Activated T-helper 1 cell treated with anti-CD3 and anti-CD28 coated beads, Interleukin-12 subunit alpha, Interleukin-12 subunit beta, Interleukin-2, Interleukin-4 antibody, amounts not matched to agents 30 ng/mL and 10 ng/mL and 1 ng/mL, durations not matched to agents 14 hours and 24 hours and 36 hours (primary cell): ENCODE results near the gene SYCE3. TPM values are rescaled to one million over a fixed set of nuclear protein-coding genes. Genes with fewer than 3 reads are reported as not detected.

ENCODE experiments used
- DNase-seq: peaks from one replicate; pipeline ENCODE4 v3.0.0; 2021; ENCODE audit warnings: low spot score
- H3K27ac Mint-ChIP-seq: one replicate; pipeline ENCODE4 v1.8.0; 2021; ENCODE audit warnings: mild to moderate bottlenecking, mixed read lengths
- H3K27me3 Mint-ChIP-seq: one replicate; pipeline ENCODE4 v1.8.0; 2022; ENCODE audit warnings: mild to moderate bottlenecking, moderate library complexity, mixed read lengths; ENCODE audit not compliant: insufficient read depth
- H3K36me3 Mint-ChIP-seq: one replicate; pipeline ENCODE4 v1.8.0; 2021; ENCODE audit warnings: low read depth, mixed read lengths
- H3K4me1 Mint-ChIP-seq: one replicate; pipeline ENCODE4 v1.8.0; 2021; ENCODE audit warnings: low read depth, mixed read lengths
- H3K4me3 Mint-ChIP-seq: one replicate; pipeline ENCODE4 v1.8.0; 2021; ENCODE audit warnings: mild to moderate bottlenecking, moderate library complexity, mixed read lengths
- H3K9me3 Mint-ChIP-seq: one replicate; pipeline ENCODE4 v1.8.0; 2021; ENCODE audit warnings: mixed read lengths
- intact Hi-C: fragments of 100-400 bp; cut with micrococcal nuclease; formaldehyde crosslinking; loops from one replicate; pipeline ENCODE4 v1.15.1; 2024
- total RNA-seq: library from RNA; stranded (reverse); gene quantifications from 2 replicates; pipeline ENCODE4 v1.2.3, GENCODE V29; 2022

SYCE3 gene
- total RNA-seq, 1 donor from 2014 or later, result 0.83 TPM

DNA sequence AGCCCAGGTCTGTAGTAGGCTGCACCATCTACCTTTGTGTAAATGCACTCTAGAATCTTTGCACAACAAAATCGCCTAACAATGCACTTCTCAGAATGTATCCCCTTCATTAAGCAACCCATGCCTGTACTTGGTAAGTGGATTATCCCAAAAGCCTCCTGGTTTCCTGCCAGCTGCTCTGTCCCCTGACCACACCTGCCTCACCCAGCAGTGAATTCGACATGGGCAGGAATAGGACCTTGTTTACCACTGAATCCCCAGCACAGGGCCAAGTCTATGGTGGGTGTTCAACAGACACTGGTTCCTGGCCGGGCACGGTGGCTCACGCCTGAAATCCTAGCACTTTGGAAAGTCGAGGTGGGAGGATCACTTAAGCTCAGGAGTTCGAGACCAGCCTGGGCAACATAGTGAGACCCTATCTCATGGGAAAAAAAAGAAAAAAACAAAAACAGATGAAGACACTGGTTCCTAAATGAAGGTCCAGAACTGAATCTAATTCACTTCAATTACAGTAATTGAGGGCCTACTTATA lies 5.1 kb upstream of the SYCE3 start:
- peaks cover 3% of the 10 kb centered on the region for H3K27me3 Mint-ChIP-seq
- intact Hi-C loops, result no loop called here

GRCh38 chr22:50564289-50564688 lies 1.6 kb upstream of the SYCE3 start:
- Mint-ChIP-seq H3K36me3 (peaks cover 7% of the 10 kb centered on the region), H3K4me3 (no peak overlapping the region), H3K4me1 (peaks cover 20% of the 10 kb centered on the region), H3K27ac (no peak overlapping the region), H3K27me3 (peaks cover 9% of the 10 kb centered on the region), H3K9me3 (no peaks in the 10 kb centered on the region)
- intact Hi-C loops, result no loop called here
- no peak for DNase-seq

More for the DNA sequence above, 5.1 kb upstream of the SYCE3 start:
- H3K27ac Mint-ChIP-seq, result no peak overlapping the region
- H3K9me3 Mint-ChIP-seq, result no peaks in the 10 kb centered on the region
- no peak overlapping the region for H3K4me3 Mint-ChIP-seq
- H3K4me1 Mint-ChIP-seq, result peaks cover 9% of the 10 kb centered on the region
- peaks cover 25% of the 10 kb centered on the region for H3K36me3 Mint-ChIP-seq
- no peak for DNase-seq

- no peak for DNase-seq
- H3K27me3 Mint-ChIP-seq, result peaks cover 9% of the 10 kb centered on the region
- peak overlapping the region; percentile 77 for H3K27ac Mint-ChIP-seq
- no peaks in the 10 kb centered on the region for H3K9me3 Mint-ChIP-seq
- peaks cover 20% of the 10 kb centered on the region for H3K4me1 Mint-ChIP-seq
- H3K4me3 Mint-ChIP-seq, result peak overlapping the region; percentile 88
- H3K36me3 Mint-ChIP-seq, result peaks cover 4% of the 10 kb centered on the region
- intact Hi-C loops, result loop anchor here (1.0 to 2.0 kb wide), 4 partner anchors 19 to 95 kb away; partner anchors contain the start of genes CHKB and NCAPH2
These were observed 868 bp upstream of the SYCE3 start for GRCh38 chr22:50563413-50564160.

- intact Hi-C loops, result loop anchor here (1.0 to 2.0 kb wide), 2 partner anchors 13 to 93 kb away; no protein-coding TSS in a partner anchor
- no peak for DNase-seq
- Mint-ChIP-seq H3K36me3 (no peaks in the 10 kb centered on the region), H3K27ac (peak overlapping the region; percentile 58), H3K9me3 (no peaks in the 10 kb centered on the region), H3K4me1 (peaks cover 20% of the 10 kb centered on the region), H3K27me3 (peaks cover 9% of the 10 kb centered on the region), H3K4me3 (peak overlapping the region; percentile 71)
These were observed 1.0 kb downstream of the SYCE3 start for GRCh38 chr22:50561401-50562358.

GRCh38 chr22:50560034-50560433 lies 2.7 kb downstream of the SYCE3 start:
- DNase-seq, result no peak
- peaks cover 20% of the 10 kb centered on the region for H3K4me1 Mint-ChIP-seq
- H3K9me3 Mint-ChIP-seq, result no peaks in the 10 kb centered on the region
- H3K36me3 Mint-ChIP-seq, result no peaks in the 10 kb centered on the region
- intact Hi-C loops, result no loop called here
- no peak overlapping the region for H3K4me3 Mint-ChIP-seq
- peaks cover 5% of the 10 kb centered on the region for H3K27me3 Mint-ChIP-seq
- H3K27ac Mint-ChIP-seq, result no peak overlapping the region

DNA sequence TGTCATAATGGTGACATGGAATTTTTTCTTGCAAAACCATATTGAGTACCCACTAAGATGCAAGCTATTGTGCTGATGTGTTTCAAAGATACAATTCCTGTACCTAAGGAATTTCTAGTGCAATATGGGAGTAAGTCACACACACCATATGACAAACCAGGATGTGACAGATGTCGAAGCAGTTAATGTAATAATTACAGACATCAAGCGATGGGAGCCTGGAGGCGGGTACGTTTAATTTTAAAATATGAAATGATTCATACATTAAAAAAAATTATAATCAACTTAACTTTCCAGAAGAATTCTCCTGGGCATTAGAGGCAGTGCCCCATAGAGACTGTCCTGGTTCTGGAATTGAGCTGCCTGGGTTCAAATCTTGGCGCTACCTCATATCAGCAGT lies 6.0 kb downstream of the SYCE3 start:
- H3K27ac Mint-ChIP-seq, result no peak overlapping the region
- intact Hi-C loops, result no loop called here
- H3K4me3 Mint-ChIP-seq, result no peak overlapping the region
- H3K27me3 Mint-ChIP-seq, result peaks cover 8% of the 10 kb centered on the region
- H3K36me3 Mint-ChIP-seq, result no peaks in the 10 kb centered on the region
- H3K9me3 Mint-ChIP-seq, result no peaks in the 10 kb centered on the region
- peaks cover 7% of the 10 kb centered on the region for H3K4me1 Mint-ChIP-seq
- no peak for DNase-seq

DNA sequence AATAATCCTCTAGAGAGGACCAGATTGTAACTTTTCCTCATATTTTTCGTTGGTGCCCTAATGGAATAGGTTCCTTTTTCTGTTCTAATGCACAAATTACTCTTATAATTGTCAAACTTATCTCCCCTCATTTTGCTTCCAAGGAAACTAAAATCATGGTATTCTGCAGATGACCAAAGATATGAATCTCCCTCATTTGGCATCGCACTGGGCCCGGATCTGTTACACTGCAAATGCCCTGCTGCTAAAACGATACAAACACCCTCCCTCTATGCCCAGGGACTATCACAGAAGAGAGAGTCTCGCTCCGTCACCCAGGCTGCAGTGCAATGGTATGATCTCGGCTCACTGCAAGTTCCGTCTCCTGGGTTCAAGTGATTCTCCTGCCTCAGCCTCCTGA lies 9.4 kb downstream of the SYCE3 start:
- peaks cover 3% of the 10 kb centered on the region for H3K27me3 Mint-ChIP-seq
- H3K36me3 Mint-ChIP-seq, result no peaks in the 10 kb centered on the region
- no peak for DNase-seq
- no peak overlapping the region for H3K27ac Mint-ChIP-seq
- no peak overlapping the region for H3K4me3 Mint-ChIP-seq
- H3K4me1 Mint-ChIP-seq, result peaks cover 11% of the 10 kb centered on the region
- intact Hi-C loops, result no loop called here
- no peaks in the 10 kb centered on the region for H3K9me3 Mint-ChIP-seq

- Mint-ChIP-seq H3K36me3 (no peaks in the 10 kb centered on the region), H3K9me3 (no peaks in the 10 kb centered on the region), H3K4me1 (peaks cover 11% of the 10 kb centered on the region), H3K27ac (no peak overlapping the region), H3K27me3 (peaks cover 3% of the 10 kb centered on the region), H3K4me3 (peak overlapping the region; percentile 23)
- no peak for DNase-seq
- intact Hi-C loops, result no loop called here
These were observed 11.5 kb downstream of the SYCE3 start for GRCh38 chr22:50551160-50551752.

GRCh38 chr22:50550395-50550794 lies 12.3 kb downstream of the SYCE3 start:
- Mint-ChIP-seq H3K27me3 (peaks cover 3% of the 10 kb centered on the region), H3K9me3 (no peaks in the 10 kb centered on the region), H3K27ac (peak overlapping the region; percentile 86), H3K36me3 (no peaks in the 10 kb centered on the region), H3K4me1 (peaks cover 18% of the 10 kb centered on the region), H3K4me3 (peak overlapping the region; percentile 82)
- intact Hi-C loops, result no loop called here
- no peak for DNase-seq

DNA sequence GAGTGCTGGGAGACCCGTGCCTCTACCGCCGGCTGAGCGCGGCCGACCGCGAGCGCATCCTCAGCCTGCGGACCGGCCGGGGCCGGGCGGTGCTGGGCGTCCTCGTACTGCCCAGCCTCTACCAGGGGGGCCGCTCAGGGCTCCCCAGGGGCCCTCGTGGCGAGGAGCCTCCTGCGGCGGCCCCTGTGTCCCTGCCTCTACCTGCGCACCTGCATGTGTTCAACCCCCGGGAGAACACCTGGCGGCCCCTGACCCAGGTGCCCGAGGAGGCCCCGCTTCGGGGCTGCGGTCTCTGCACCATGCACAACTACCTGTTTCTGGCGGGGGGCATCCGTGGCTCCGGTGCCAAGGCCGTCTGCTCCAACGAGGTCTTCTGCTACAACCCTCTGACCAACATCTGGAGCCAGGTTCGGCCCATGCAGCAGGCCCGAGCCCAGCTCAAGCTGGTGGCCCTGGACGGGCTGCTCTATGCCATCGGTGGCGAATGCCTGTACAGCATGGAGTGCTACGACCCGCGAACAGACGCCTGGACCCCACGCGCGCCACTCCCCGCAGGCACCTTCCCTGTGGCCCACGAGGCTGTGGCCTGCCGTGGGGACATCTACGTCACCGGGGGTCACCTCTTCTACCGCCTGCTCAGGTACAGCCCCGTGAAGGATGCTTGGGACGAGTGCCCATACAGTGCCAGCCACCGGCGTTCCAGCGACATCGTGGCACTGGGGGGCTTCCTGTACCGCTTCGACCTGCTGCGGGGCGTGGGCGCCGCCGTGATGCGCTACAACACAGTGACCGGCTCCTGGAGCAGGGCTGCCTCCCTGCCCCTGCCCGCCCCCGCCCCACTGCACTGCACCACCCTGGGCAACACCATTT lies 13.6 kb downstream of the SYCE3 start:
- Mint-ChIP-seq H3K4me3 (peak overlapping the region; percentile 82), H3K36me3 (no peaks in the 10 kb centered on the region), H3K9me3 (no peaks in the 10 kb centered on the region), H3K4me1 (peaks cover 29% of the 10 kb centered on the region), H3K27ac (peak overlapping the region; percentile 83), H3K27me3 (peaks cover 3% of the 10 kb centered on the region)
- intact Hi-C loops, result loop anchor here (1.0 kb wide), 2 partner anchors 10 to 13 kb away; partner anchors contain the start of gene SYCE3
- DNase-seq, result no peak

DNA sequence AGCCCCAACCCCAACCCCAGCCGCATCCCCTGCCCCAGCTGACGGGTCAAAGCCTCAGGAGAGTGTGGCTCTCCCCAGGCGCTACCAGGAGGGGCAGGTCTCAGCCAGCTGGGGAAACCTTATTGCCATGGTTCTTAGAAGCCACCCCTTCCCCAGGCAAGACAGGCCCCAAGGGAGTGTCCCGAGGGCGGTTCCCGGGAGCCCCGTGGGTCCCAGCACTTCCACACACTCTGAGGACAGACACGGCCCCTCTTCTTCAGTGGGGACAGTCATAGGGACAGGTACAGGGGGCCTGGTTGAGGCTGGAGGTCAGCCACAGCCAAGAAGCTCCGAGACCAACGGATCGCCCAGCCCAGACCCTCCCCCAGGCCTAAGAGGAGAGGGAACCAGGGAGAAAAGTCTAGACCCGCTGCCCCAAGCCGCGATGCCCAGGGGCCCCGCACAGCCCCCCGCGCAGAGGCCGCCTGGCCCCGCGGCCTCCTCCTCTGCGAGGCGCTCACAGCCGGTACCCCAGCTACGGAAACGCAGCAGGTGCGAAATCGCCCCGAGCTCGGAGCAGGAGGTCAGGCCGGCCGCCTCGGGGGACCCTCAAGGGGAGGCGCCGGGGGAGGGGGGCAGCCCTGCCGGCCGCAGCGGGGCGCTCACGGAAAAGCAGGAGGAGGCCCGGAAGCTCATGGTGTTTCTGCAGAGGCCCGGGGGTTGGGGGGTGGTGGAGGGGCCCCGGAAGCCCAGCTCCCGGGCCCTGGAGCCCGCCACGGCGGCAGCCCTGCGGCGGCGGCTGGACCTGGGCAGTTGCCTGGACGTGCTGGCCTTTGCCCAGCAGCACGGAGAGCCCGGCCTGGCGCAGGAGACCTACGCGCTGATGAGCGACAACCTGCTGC lies 14.4 kb downstream of the SYCE3 start:
- peak overlapping the region; percentile 82 for H3K27ac Mint-ChIP-seq
- peak overlapping the region; percentile 77 for H3K4me3 Mint-ChIP-seq
- no peaks in the 10 kb centered on the region for H3K36me3 Mint-ChIP-seq
- H3K27me3 Mint-ChIP-seq, result no peaks in the 10 kb centered on the region
- intact Hi-C loops, result loop anchor here (1.0 kb wide), 2 partner anchors 9 to 14 kb away; partner anchors contain the start of gene SYCE3
- H3K9me3 Mint-ChIP-seq, result no peaks in the 10 kb centered on the region
- H3K4me1 Mint-ChIP-seq, result peaks cover 29% of the 10 kb centered on the region
- DNase-seq, result peak; percentile 51
